NCI-H748 (cell line): ENCODE measurements around the gene ACY1.

Experiments
- DNase-seq: peaks from one replicate; lab custom pipeline; 2025; ENCODE audit not compliant: unreplicated experiment; lab: John Stamatoyannopoulos, UW

ACY1 gene

GRCh38 chr3:51945926-51946705 lies 37.2 kb upstream of the ACY1 start:
- DNase-seq: no peak

- no peak for DNase-seq
Observed at GRCh38 chr3:51946796-51947195, 36.5 kb upstream of the ACY1 start.

- DNase-seq: no peak
Observed at GRCh38 chr3:51947215-51947900, 36.0 kb upstream of the ACY1 start.

GRCh38 chr3:51948016-51948580 lies 35.2 kb upstream of the ACY1 start:
- DNase-seq: no peak

GRCh38 chr3:51949121-51949520 lies 34.2 kb upstream of the ACY1 start:
- DNase-seq: no peak

GRCh38 chr3:51950899-51951298 lies 32.4 kb upstream of the ACY1 start:
- no peak for DNase-seq

- DNase-seq: peak; percentile 42
Observed at GRCh38 chr3:51953445-51953844, 29.9 kb upstream of the ACY1 start.

- DNase-seq: no peak
Observed at GRCh38 chr3:51954105-51954504, 29.2 kb upstream of the ACY1 start.

- no peak for DNase-seq
Observed at GRCh38 chr3:51954713-51955112, 28.6 kb upstream of the ACY1 start.

- peak; percentile 66 for DNase-seq
Observed at GRCh38 chr3:51955175-51955892, 28.0 kb upstream of the ACY1 start, which contains the start of gene GPR62. TSS of gene GPR62 (plus strand) at chr3:51955381. CDS start at chr3:51955653, 272 bp downstream.

- peak; percentile 66 for DNase-seq
Observed at GRCh38 chr3:51955893-51956770, 27.2 kb upstream of the ACY1 start.

- DNase-seq: no peak
Observed at GRCh38 chr3:51957520-51958205, 25.7 kb upstream of the ACY1 start.

- no peak for DNase-seq
Observed at GRCh38 chr3:51958603-51959521, 24.5 kb upstream of the ACY1 start.

- no peak for DNase-seq
Observed at GRCh38 chr3:51959651-51960050, 23.7 kb upstream of the ACY1 start.

- DNase-seq: no peak
Observed at GRCh38 chr3:51960386-51960785, 22.9 kb upstream of the ACY1 start.

GRCh38 chr3:51961011-51961410 lies 22.3 kb upstream of the ACY1 start:
- no peak for DNase-seq

GRCh38 chr3:51961602-51962569 lies 21.4 kb upstream of the ACY1 start:
- DNase-seq: no peak
